ENCODE results near the gene CDKL1. TPM values are rescaled to one million over a fixed set of nuclear protein-coding genes. Genes with fewer than 3 reads are reported as not detected.
"Not testable (repeated sequence)": the region's sequence is repeated elsewhere in the genome, so short reads cannot be mapped to it uniquely, and the experiment has no call there.

CDKL1 gene
- polyA plus RNA-seq, 1 experiment, result 2.5 TPM

GRCh38 chr14:50357753-50358395 lies 38.8 kb downstream of the CDKL1 start:
- ChIA-PET CTCF (no interaction called here), POLR2A (no interaction called here)
- no peak for TF ChIP-seq CTCF (IDR thresholded peaks at IDR 0.05; ENCODE audit: insufficient read depth, low read depth, low read length)
- DNase-seq (ENCODE audit: low read depth), result no peak
- no peaks in the 10 kb centered on the region for H3K27me3 ChIP-seq (ENCODE audit: control insufficient read depth, insufficient read depth, low read length)
- H3K36me3 ChIP-seq (ENCODE audit: control insufficient read depth, insufficient read depth, low read length), result no peaks in the 10 kb centered on the region
- H3K4me3 ChIP-seq (ENCODE audit: low read depth, low read length), result no peak overlapping the region

GRCh38 chr14:50357124-50357523 lies 39.6 kb downstream of the CDKL1 start:
- TF ChIP-seq CTCF (IDR thresholded peaks at IDR 0.05; ENCODE audit: insufficient read depth, low read depth, low read length), result no peak
- no peaks in the 10 kb centered on the region for H3K36me3 ChIP-seq (ENCODE audit: control insufficient read depth, insufficient read depth, low read length)
- H3K27me3 ChIP-seq (ENCODE audit: control insufficient read depth, insufficient read depth, low read length), result no peaks in the 10 kb centered on the region
- no peak for DNase-seq (ENCODE audit: low read depth)
- CTCF ChIA-PET, result no interaction called here
- POLR2A ChIA-PET, result no interaction called here
- H3K4me3 ChIP-seq (ENCODE audit: low read depth, low read length), result no peak overlapping the region

GRCh38 chr14:50356283-50356682 lies 40.4 kb downstream of the CDKL1 start:
- DNase-seq (ENCODE audit: low read depth); H3K4me3 ChIP-seq (ENCODE audit: low read depth, low read length); H3K27me3 ChIP-seq (ENCODE audit: control insufficient read depth, insufficient read depth, low read length); H3K36me3 ChIP-seq (ENCODE audit: control insufficient read depth, insufficient read depth, low read length); POLR2A ChIA-PET: not testable (repeated sequence)
- CTCF ChIA-PET, result interaction anchor here (0.8 kb wide), 1 partner anchor 13 kb away, joined by 5 read pairs; no protein-coding TSS in a partner anchor

- TF ChIP-seq CTCF (IDR thresholded peaks at IDR 0.05; ENCODE audit: insufficient read depth, low read depth, low read length), result no peak
- no peaks in the 10 kb centered on the region for H3K27me3 ChIP-seq (ENCODE audit: control insufficient read depth, insufficient read depth, low read length)
- DNase-seq (ENCODE audit: low read depth), result no peak
- POLR2A ChIA-PET, result no interaction called here
- H3K36me3 ChIP-seq (ENCODE audit: control insufficient read depth, insufficient read depth, low read length), result no peaks in the 10 kb centered on the region
- H3K4me3 ChIP-seq (ENCODE audit: low read depth, low read length), result no peak overlapping the region
- CTCF ChIA-PET, result interaction anchor here (0.8 to 1.1 kb wide), 2 partner anchors 10 to 14 kb away, joined by 3 to 5 read pairs; no protein-coding TSS in a partner anchor
Measured at GRCh38 chr14:50355692-50356091, 41.0 kb downstream of the CDKL1 start.

- no peaks in the 10 kb centered on the region for H3K36me3 ChIP-seq (ENCODE audit: control insufficient read depth, insufficient read depth, low read length)
- POLR2A ChIA-PET, result no interaction called here
- no peak for DNase-seq (ENCODE audit: low read depth)
- TF ChIP-seq CTCF (IDR thresholded peaks at IDR 0.05; ENCODE audit: insufficient read depth, low read depth, low read length), result no peak
- no peak overlapping the region for H3K4me3 ChIP-seq (ENCODE audit: low read depth, low read length)
- no peaks in the 10 kb centered on the region for H3K27me3 ChIP-seq (ENCODE audit: control insufficient read depth, insufficient read depth, low read length)
- CTCF ChIA-PET, result interaction anchor here (1.1 kb wide), 1 partner anchor 11 kb away, joined by 3 read pairs; no protein-coding TSS in a partner anchor
Measured at GRCh38 chr14:50354527-50354926, 42.2 kb downstream of the CDKL1 start.

- Histone ChIP-seq H3K4me3 (ENCODE audit: low read depth, low read length) (no peak overlapping the region), H3K36me3 (ENCODE audit: control insufficient read depth, insufficient read depth, low read length) (no peaks in the 10 kb centered on the region), H3K27me3 (ENCODE audit: control insufficient read depth, insufficient read depth, low read length) (no peaks in the 10 kb centered on the region)
- ChIA-PET CTCF (no interaction called here), POLR2A (no interaction called here)
- DNase-seq (ENCODE audit: low read depth), result no peak
- TF ChIP-seq CTCF (IDR thresholded peaks at IDR 0.05; ENCODE audit: insufficient read depth, low read depth, low read length), result no peak
Measured at GRCh38 chr14:50353126-50353525, 43.6 kb downstream of the CDKL1 start.
